ENCODE results near the gene GINS3.

The GINS3 gene

GRCh38 chr16:58425756-58426494 is 33.7 kb downstream of the GINS3 start:
- DNase-seq (ENCODE audit: low read depth): peak; percentile 8

- DNase-seq (ENCODE audit: low read depth): no peak
Measured at GRCh38 chr16:58426966-58427365, 34.7 kb downstream of the GINS3 start.

- no peak for DNase-seq (ENCODE audit: low read depth)
Measured at GRCh38 chr16:58428621-58429542, 36.6 kb downstream of the GINS3 start.

GRCh38 chr16:58430718-58431117 is 38.4 kb downstream of the GINS3 start:
- no peak for DNase-seq (ENCODE audit: low read depth)

GRCh38 chr16:58433569-58433951 is 41.3 kb downstream of the GINS3 start:
- DNase-seq (ENCODE audit: low read depth): no peak

- no peak for DNase-seq (ENCODE audit: low read depth)
Measured at GRCh38 chr16:58435779-58436178, 43.5 kb downstream of the GINS3 start.

GRCh38 chr16:58440131-58440530 is 47.9 kb downstream of the GINS3 start:
- DNase-seq (ENCODE audit: low read depth): no peak

DNA sequence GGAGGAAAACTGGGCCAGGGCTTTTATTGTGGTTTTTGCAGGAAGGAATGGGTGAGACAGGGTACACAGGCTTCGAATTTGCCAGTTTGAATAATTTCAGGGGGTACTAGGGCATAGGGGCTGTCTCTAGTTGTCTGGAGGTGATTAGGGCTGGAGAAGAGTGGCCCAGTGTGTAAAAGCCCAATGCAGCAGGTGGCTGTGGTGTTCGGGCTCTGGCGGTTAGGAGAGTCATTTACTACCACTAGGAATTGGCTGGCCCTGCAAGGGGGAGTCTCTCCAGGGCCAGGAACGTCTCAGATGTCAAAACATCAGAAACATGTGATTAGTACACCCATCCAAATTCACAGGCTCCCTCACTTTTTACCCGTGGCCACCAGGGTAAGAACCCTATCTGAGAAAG is 50.3 kb downstream of the GINS3 start:
- DNase-seq (ENCODE audit: low read depth): no peak

GRCh38 chr16:58443783-58444182 is 51.5 kb downstream of the GINS3 start:
- no peak for DNase-seq (ENCODE audit: low read depth)

DNA sequence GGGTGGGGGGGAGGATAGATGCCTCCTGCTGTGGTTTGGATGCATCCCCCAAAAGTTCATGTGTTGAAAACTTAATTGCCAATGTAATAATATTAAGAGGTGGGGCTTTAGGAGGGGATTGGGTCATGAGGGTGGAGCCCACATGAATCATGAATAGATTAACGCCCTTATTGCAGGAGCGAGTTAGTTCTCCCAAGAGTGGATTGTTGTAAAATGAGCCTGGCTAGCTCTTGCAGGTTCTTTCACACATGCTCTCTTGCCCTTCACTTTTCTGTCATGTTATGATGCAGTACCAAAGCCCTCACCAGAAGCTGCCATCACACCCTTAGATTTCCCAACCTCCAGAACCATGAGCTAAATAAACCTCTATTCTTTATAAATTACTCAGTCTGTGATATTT is 52.0 kb downstream of the GINS3 start:
- DNase-seq (ENCODE audit: low read depth): no peak

- no peak for DNase-seq (ENCODE audit: low read depth)
Measured at GRCh38 chr16:58448890-58449289, 56.6 kb downstream of the GINS3 start.

GRCh38 chr16:58449306-58449705 is 57.0 kb downstream of the GINS3 start:
- DNase-seq (ENCODE audit: low read depth): no peak

- DNase-seq (ENCODE audit: low read depth): no peak
Measured at GRCh38 chr16:58449768-58450167, 57.5 kb downstream of the GINS3 start.

DNA sequence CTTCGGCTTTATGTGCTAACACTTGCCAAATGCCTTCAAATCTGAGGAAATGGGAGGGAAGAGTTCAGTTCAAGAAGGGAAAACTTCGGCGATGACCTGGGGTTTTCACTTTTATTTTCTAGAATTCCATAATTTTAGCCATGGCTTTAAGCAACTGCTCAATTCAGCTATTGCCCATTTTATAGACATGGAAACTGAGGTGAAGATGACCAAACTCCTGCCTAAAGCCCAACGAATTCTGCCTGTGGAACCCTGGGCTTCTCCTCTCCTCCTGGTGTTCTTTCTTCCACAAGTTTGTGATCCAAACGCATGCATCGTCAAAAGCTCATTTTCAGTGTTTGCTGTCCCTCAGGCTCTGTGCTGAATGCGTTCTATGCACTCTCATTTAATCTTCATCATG is 58.3 kb downstream of the GINS3 start:
- DNase-seq (ENCODE audit: low read depth): no peak

DNA sequence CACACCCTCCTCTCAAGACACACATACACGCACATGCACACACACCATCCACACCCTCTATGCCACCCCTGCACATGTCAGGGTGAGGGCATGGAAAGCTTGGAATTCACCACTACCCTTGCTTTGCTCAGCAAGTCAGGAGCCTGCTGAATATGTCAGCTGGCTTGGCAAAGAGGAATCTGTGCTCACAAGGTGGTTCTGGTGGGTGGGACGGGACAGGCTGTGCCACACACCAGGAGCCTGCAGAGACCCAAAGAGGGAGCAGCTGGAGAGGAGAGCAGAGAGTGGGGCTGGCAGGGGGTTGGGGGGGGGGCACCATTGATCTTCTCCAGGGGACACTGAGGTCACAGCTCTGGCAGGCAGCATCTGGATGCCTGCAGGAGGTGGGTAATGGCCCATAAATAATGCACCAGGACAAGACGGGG is 59.0 kb downstream of the GINS3 start:
- DNase-seq (ENCODE audit: low read depth): no peak

- DNase-seq (ENCODE audit: low read depth): no peak
Measured at GRCh38 chr16:58451945-58452401, 59.7 kb downstream of the GINS3 start.

DNA sequence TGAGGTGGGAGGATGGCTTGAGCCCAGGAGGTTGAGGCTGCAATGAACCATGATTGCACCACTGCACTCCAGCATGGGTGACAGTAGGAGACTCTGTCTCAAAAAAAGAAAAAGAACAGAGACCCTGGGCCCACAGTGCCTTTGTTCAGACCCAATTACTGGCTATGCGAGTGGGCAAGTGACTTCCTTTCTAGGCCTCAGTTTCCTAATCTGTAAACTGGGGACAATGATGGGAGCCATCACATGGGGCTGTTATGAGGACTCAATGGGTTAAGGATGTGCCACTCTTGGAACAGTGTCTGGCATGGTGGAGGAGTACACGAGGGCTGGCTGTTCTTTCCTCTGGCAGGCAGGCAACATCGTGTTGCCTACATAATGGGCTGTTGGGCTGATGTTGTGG is 60.4 kb downstream of the GINS3 start:
- DNase-seq (ENCODE audit: low read depth): no peak

- no peak for DNase-seq (ENCODE audit: low read depth)
Measured at GRCh38 chr16:58454178-58454577, 61.9 kb downstream of the GINS3 start.

- no peak for DNase-seq (ENCODE audit: low read depth)
Measured at GRCh38 chr16:58454856-58455255, 62.6 kb downstream of the GINS3 start.

Data from activated T-cell treated with anti-CD3 and anti-CD28 coated beads for 1 hour (primary cell).